WTC11 (cell line): ENCODE measurements around the gene BCAS3.

Source experiments
- CTCF ChIP-seq: fragments of 200-600 bp; IDR thresholded peaks from 2 replicates; pipeline ENCODE4 v1.8.0; 2022; ENCODE audit warnings: antibody characterized with exemption
- GABPB1 ChIP-seq: sonication (generic); formaldehyde crosslinking; IDR thresholded peaks from 2 replicates; pipeline ENCODE4 v1.8.1; 2023; ENCODE audit warnings: mild to moderate bottlenecking, missing genetic modification reagents
- JUN ChIP-seq: sonication (generic); formaldehyde crosslinking; IDR thresholded peaks from 2 replicates; pipeline ENCODE4 v1.8.0; 2023; ENCODE audit warnings: mild to moderate bottlenecking, missing genetic modification reagents
- SMAD3 ChIP-seq: sonication (generic); formaldehyde crosslinking; IDR thresholded peaks from 2 replicates; pipeline ENCODE4 v1.8.0; 2022; ENCODE audit warnings: missing genetic modification reagents, mild to moderate bottlenecking, borderline replicate concordance
- ZNF219 ChIP-seq: sonication (generic); formaldehyde crosslinking; IDR thresholded peaks from 2 replicates; pipeline ENCODE4 v1.8.0; 2023; ENCODE audit warnings: missing genetic modification reagents, mild to moderate bottlenecking, borderline replicate concordance
- ZNF232 ChIP-seq: sonication (generic); formaldehyde crosslinking; IDR thresholded peaks from 2 replicates; pipeline ENCODE4 v1.8.0; 2022; ENCODE audit warnings: mild to moderate bottlenecking, missing genetic modification reagents

GRCh38 chr17:61188081-61188480 is 510.4 kb downstream of the BCAS3 start:
- TF ChIP-seq SMAD3 (CRISPR knock-in tag): no peak
- TF ChIP-seq CTCF: no peak
- TF ChIP-seq ZNF232: no peak
- TF ChIP-seq ZNF219 (CRISPR knock-in tag): no peak
- no peak for TF ChIP-seq JUN
- no peak for TF ChIP-seq GABPB1 (CRISPR knock-in tag)
